Activated CD4-positive, alpha-beta memory T cell treated with anti-CD3 and anti-CD28 coated beads for 36 hours (primary cell): ENCODE data around the gene AQP11. TPM values are rescaled to one million over a fixed set of nuclear protein-coding genes. Genes with fewer than 3 reads are reported as not detected.
"Not testable (repeated sequence)": the region's sequence is repeated elsewhere in the genome, so short reads cannot be mapped to it uniquely, and the experiment has no call there.

Experiments
- CTCF ChIA-PET: fragments of 350-600 bp; sonication (Branson Sonifier 250); formaldehyde crosslinking; loops from one replicate; lab custom pipeline; 2021; ENCODE audit warnings: antibody characterized with exemption, inconsistent platforms; lab: Charles Lee
- POLR2A ChIA-PET: fragments of 350-600 bp; sonication (Branson Sonifier 250); formaldehyde crosslinking; loops from one replicate; lab custom pipeline; 2021; ENCODE audit warnings: antibody characterized with exemption; lab: Charles Lee
- DNase-seq: peaks from one replicate; pipeline ENCODE4 v3.0.0-alpha.2; 2020
- H3K27ac Mint-ChIP-seq: one replicate; pipeline ENCODE4 v1.8.0; 2021; ENCODE audit warnings: mixed read lengths
- H3K27me3 Mint-ChIP-seq: one replicate; pipeline ENCODE4 v1.8.0; 2021; ENCODE audit warnings: mixed read lengths
- H3K36me3 Mint-ChIP-seq: one replicate; pipeline ENCODE4 v1.8.0; 2021; ENCODE audit warnings: mixed read lengths
- H3K4me1 Mint-ChIP-seq: one replicate; pipeline ENCODE4 v1.8.0; 2021; ENCODE audit warnings: low read depth, mixed read lengths
- H3K4me3 Mint-ChIP-seq: one replicate; pipeline ENCODE4 v1.8.0; 2021; ENCODE audit warnings: mild to moderate bottlenecking, mixed read lengths
- H3K9me3 Mint-ChIP-seq: one replicate; pipeline ENCODE4 v1.8.0; 2021; ENCODE audit warnings: mixed read lengths
- intact Hi-C: fragments of 100-400 bp; cut with micrococcal nuclease; formaldehyde crosslinking; loops from one replicate; pipeline ENCODE4 v1.15.1; 2023
- total RNA-seq, 2 experiments: library from RNA; stranded (reverse); gene quantifications; one replicate each; pipeline ENCODE4 v1.2.3, GENCODE V29; 2021

Gene AQP11
- total RNA-seq = under 1 TPM; 0.34 to 0.48 TPM

- intact Hi-C loops = no loop called here
- CTCF ChIA-PET = interaction anchor here (1.0 kb wide), 1 partner anchor 30 kb away, joined by 3 read pairs; no protein-coding TSS in a partner anchor
- no peak within 1 kb of the TSS for H3K27ac Mint-ChIP-seq
These were observed at the start of gene AQP11 for GRCh38 chr11:77589521-77590193. Gene AQP11, plus strand, starts transcription at chr11:77589953. Its CDS starts 40 bp downstream, at chr11:77589993.

GRCh38 chr11:77542296-77542695 lies 47.5 kb upstream of the AQP11 start:
- Mint-ChIP-seq H3K36me3 (no peaks in the 10 kb centered on the region), H3K4me3 (no peak overlapping the region), H3K27ac (no peak overlapping the region), H3K4me1 (no peaks in the 10 kb centered on the region), H3K9me3 (no peaks in the 10 kb centered on the region), H3K27me3 (no peaks in the 10 kb centered on the region)
- DNase-seq = no peak
- ChIA-PET POLR2A (no interaction called here), CTCF (interaction anchor here (1.6 kb wide), 1 partner anchor 497 kb away, joined by 3 read pairs; no protein-coding TSS in a partner anchor)
- intact Hi-C loops = no loop called here

More at GRCh38 chr11:77589521-77590193, at the start of gene AQP11:
- POLR2A ChIA-PET = interaction anchor here (0.5 kb wide), 1 partner anchor 9 kb away, joined by 3 read pairs; no protein-coding TSS in a partner anchor
- Mint-ChIP-seq H3K4me1 (peaks cover 18% of the 10 kb centered on the region), H3K36me3 (no peaks in the 10 kb centered on the region), H3K9me3 (no peaks in the 10 kb centered on the region), H3K4me3 (peak within 1 kb of the TSS; percentile 81), H3K27me3 (peaks cover 8% of the 10 kb centered on the region)
- peak; percentile 71 for DNase-seq

GRCh38 chr11:77547047-77547836 lies 42.5 kb upstream of the AQP11 start:
- no peaks in the 10 kb centered on the region for H3K27me3 Mint-ChIP-seq
- ChIA-PET CTCF (interaction anchor here (0.8 to 3.2 kb wide), 9 partner anchors 10 to 420 kb away, joined by 3 to 36 read pairs (median 8); partner anchors contain the start of gene MYO7A), POLR2A (no interaction called here)
- H3K4me3 Mint-ChIP-seq = no peak overlapping the region
- intact Hi-C loops = no loop called here
- DNase-seq = no peak
- peaks cover 2% of the 10 kb centered on the region for H3K4me1 Mint-ChIP-seq
- no peaks in the 10 kb centered on the region for H3K9me3 Mint-ChIP-seq
- no peaks in the 10 kb centered on the region for H3K36me3 Mint-ChIP-seq
- no peak overlapping the region for H3K27ac Mint-ChIP-seq

GRCh38 chr11:77547863-77548551 lies 41.7 kb upstream of the AQP11 start:
- Mint-ChIP-seq H3K4me1 (peaks cover 2% of the 10 kb centered on the region), H3K36me3 (no peaks in the 10 kb centered on the region), H3K27ac (no peak overlapping the region), H3K27me3 (no peaks in the 10 kb centered on the region), H3K9me3 (no peaks in the 10 kb centered on the region), H3K4me3 (no peak overlapping the region)
- intact Hi-C loops = loop anchor here (1.0 to 2.0 kb wide), 4 partner anchors 71 to 421 kb away; no protein-coding TSS in a partner anchor
- peak; percentile 21 for DNase-seq
- ChIA-PET CTCF (interaction anchor here (0.6 to 3.2 kb wide), 30 partner anchors 8 to 456 kb away, joined by 3 to 36 read pairs (median 3); partner anchors contain the start of gene MYO7A), POLR2A (interaction anchor here (0.8 kb wide), 1 partner anchor 73 kb away, joined by 3 read pairs; no protein-coding TSS in a partner anchor)

- H3K27ac Mint-ChIP-seq = no peak overlapping the region
- no peak for DNase-seq
- intact Hi-C loops = loop anchor here (1.0 to 2.0 kb wide), 4 partner anchors 71 to 422 kb away; no protein-coding TSS in a partner anchor
- H3K27me3 Mint-ChIP-seq = no peaks in the 10 kb centered on the region
- H3K36me3 Mint-ChIP-seq = no peaks in the 10 kb centered on the region
- ChIA-PET CTCF (interaction anchor here (0.7 to 3.2 kb wide), 30 partner anchors 8 to 421 kb away, joined by 3 to 36 read pairs (median 4); partner anchors contain the start of gene MYO7A), POLR2A (interaction anchor here (0.8 kb wide), 1 partner anchor 74 kb away, joined by 3 read pairs; no protein-coding TSS in a partner anchor)
- H3K9me3 Mint-ChIP-seq = no peaks in the 10 kb centered on the region
- peaks cover 2% of the 10 kb centered on the region for H3K4me1 Mint-ChIP-seq
- H3K4me3 Mint-ChIP-seq = no peak overlapping the region
These were observed 41.0 kb upstream of the AQP11 start for GRCh38 chr11:77548552-77549445.

- intact Hi-C loops, CTCF ChIA-PET, H3K4me1 Mint-ChIP-seq, H3K9me3 Mint-ChIP-seq, H3K27ac Mint-ChIP-seq, DNase-seq, H3K36me3 Mint-ChIP-seq, H3K27me3 Mint-ChIP-seq, H3K4me3 Mint-ChIP-seq, POLR2A ChIA-PET: not testable (repeated sequence)
These were observed 38.3 kb upstream of the AQP11 start for GRCh38 chr11:77551426-77551825.

GRCh38 chr11:77557553-77557952 lies 32.2 kb upstream of the AQP11 start:
- no peak for DNase-seq
- POLR2A ChIA-PET = no interaction called here
- Mint-ChIP-seq H3K36me3 (no peaks in the 10 kb centered on the region), H3K27me3 (peaks cover 2% of the 10 kb centered on the region), H3K9me3 (no peaks in the 10 kb centered on the region), H3K4me1 (no peaks in the 10 kb centered on the region), H3K27ac (no peak overlapping the region), H3K4me3 (no peak overlapping the region)
- intact Hi-C loops = no loop called here
- CTCF ChIA-PET = interaction anchor here (1.0 to 1.6 kb wide), 2 partner anchors 9 to 430 kb away, joined by 3 to 8 read pairs; no protein-coding TSS in a partner anchor

- CTCF ChIA-PET = no interaction called here
- Mint-ChIP-seq H3K4me1 (no peaks in the 10 kb centered on the region), H3K4me3 (no peak overlapping the region), H3K27ac (no peak overlapping the region), H3K36me3 (no peaks in the 10 kb centered on the region), H3K9me3 (peaks cover 2% of the 10 kb centered on the region), H3K27me3 (peaks cover 2% of the 10 kb centered on the region)
- POLR2A ChIA-PET = no interaction called here
- no peak for DNase-seq
- intact Hi-C loops = no loop called here
These were observed 31.4 kb upstream of the AQP11 start for GRCh38 chr11:77558380-77558779.

GRCh38 chr11:77559686-77560401 lies 29.9 kb upstream of the AQP11 start:
- Mint-ChIP-seq H3K4me3 (no peak overlapping the region), H3K4me1 (no peaks in the 10 kb centered on the region), H3K36me3 (no peaks in the 10 kb centered on the region), H3K27me3 (peaks cover 2% of the 10 kb centered on the region), H3K9me3 (peaks cover 2% of the 10 kb centered on the region), H3K27ac (no peak overlapping the region)
- intact Hi-C loops = no loop called here
- CTCF ChIA-PET = interaction anchor here (1.1 kb wide), 1 partner anchor 433 kb away, joined by 3 read pairs; no protein-coding TSS in a partner anchor
- POLR2A ChIA-PET = no interaction called here
- no peak for DNase-seq

- peaks cover 3% of the 10 kb centered on the region for H3K27me3 Mint-ChIP-seq
- no peak overlapping the region for H3K4me3 Mint-ChIP-seq
- intact Hi-C loops = no loop called here
- no peaks in the 10 kb centered on the region for H3K4me1 Mint-ChIP-seq
- no peaks in the 10 kb centered on the region for H3K36me3 Mint-ChIP-seq
- CTCF ChIA-PET = interaction anchor here (0.6 to 1.1 kb wide), 2 partner anchors 17 to 434 kb away, joined by 3 read pairs; no protein-coding TSS in a partner anchor
- POLR2A ChIA-PET = no interaction called here
- peaks cover 2% of the 10 kb centered on the region for H3K9me3 Mint-ChIP-seq
- H3K27ac Mint-ChIP-seq = no peak overlapping the region
- no peak for DNase-seq
These were observed 29.1 kb upstream of the AQP11 start for GRCh38 chr11:77560605-77561004.
